Raji (cell line): ENCODE data around the gene HIVEP2.

Experiments used
- POLR2A ChIP-seq: IDR thresholded peaks from 2 replicates; pipeline ENCODE4 v1.6.1; 2011; ENCODE audit warnings: low read depth, low read length, control low read depth; ENCODE audit not compliant: insufficient read depth

Gene HIVEP2

DNA sequence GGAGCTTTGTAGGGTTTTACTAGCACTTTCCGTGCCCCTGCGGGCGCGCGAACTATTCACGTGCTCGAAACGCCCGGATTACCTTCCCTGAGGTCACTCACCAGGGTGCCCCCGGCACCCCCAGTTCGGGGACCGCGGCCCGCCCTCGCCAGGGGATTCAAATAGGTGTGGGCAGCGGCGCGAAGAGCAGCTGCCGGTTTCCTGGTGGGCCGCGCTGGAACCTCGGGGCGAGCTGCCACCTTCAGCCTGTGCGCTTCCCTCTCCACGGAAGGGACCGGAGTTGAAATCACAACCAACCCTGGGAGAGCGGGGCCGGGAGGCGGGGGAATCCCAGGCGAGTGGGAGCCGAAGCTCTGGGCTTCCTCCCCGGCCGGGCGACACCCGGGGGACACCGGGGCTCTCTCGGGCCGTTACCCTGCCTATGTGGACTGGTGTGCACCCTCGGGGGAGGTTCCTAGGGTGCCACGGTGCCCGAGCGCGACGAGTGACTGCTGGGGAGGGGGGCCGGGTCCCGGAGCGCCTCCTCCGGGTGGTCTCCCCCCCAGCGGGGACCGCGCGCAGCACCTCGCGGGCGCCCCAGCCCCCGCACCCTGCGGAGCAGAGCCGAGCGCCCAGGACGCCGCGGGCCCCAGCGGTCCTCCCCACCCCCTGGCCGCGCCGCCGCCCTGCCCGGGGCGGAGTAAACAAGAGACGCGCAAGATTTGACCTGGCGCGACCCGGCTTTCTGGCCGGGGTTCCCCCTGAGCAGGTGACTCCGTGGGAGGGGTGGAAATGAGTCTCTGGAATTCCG, 2.1 kb upstream of the HIVEP2 start:
- 0 out of 2 replicates have a peak, but pooled peaks have one; percentile 12 for TF ChIP-seq POLR2A

DNA sequence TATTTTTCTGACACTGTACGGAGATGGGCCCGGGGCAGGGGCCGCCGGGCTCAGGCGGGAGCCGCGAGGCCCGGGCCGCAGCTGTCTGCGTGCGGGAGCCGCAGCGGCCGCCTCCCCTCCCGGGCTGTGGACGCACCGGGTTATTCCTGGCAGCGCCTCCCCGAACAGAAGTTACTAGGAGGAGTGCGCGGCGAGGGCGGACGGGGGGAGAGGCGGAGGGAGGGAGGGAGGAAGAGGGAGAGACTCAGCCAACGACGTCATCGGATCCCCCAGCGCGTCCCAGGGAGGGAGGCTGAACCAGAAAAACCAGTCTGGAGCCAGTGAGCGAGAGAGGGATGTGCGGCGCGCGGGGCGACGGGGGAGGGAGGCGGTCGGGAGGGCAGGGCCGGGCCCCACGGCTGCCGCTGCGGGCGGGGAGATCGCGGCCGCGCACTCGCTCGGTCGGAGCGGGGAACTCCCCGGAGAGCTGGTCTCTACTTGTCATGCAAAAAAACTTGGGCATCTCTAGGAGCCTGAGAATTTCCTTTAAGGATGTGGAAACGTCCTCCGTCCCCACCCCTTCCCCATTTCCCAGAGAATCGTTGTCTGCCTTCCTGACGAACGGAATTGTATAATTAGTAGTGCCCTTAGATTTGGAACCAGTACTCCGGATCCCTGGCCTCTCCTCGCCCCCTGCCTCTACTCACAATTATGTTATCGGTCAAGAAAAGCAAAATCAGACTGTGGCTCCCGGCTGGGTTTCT, 1.4 kb upstream of the HIVEP2 start:
- TF ChIP-seq POLR2A, result peak; percentile 45; the same call in 1 of the 2 replicates

DNA sequence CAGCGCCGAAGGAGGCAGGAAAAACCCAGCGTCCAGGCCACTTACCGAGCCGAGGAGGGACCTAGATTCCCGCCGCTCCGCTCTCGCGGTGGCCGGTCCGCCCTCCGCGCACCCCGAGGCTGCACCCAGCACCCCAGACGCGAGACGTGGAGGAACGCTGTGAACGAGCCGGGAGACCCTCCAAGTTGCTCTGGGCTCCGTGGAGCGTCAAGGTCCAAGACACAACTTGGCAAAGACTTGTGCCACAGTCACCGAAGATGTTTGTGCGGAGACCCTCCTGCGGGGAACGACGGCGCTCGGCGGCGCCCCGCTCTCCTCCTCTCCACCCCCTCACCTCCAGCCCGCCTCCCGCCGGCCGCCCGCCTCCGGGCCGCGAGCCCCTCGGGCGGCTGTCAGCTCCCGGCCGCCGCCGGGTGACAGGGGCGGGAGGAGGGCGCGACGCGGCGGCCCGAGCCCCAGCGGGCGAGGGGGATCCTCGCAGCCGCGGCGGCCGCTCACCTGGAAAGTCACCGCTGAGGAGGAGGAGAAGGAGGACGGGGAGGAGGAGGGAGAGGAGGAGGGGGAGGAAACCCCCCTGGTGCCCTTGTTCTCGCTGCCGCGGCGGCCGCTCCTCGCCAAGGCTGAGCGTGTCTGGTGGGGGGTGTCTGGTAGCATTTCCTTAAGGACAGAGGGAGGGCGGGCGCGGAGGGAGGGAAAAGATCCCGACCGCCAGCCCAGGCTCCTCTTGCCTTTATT, 637 bp upstream of the HIVEP2 start:
- TF ChIP-seq POLR2A, result no peak

DNA sequence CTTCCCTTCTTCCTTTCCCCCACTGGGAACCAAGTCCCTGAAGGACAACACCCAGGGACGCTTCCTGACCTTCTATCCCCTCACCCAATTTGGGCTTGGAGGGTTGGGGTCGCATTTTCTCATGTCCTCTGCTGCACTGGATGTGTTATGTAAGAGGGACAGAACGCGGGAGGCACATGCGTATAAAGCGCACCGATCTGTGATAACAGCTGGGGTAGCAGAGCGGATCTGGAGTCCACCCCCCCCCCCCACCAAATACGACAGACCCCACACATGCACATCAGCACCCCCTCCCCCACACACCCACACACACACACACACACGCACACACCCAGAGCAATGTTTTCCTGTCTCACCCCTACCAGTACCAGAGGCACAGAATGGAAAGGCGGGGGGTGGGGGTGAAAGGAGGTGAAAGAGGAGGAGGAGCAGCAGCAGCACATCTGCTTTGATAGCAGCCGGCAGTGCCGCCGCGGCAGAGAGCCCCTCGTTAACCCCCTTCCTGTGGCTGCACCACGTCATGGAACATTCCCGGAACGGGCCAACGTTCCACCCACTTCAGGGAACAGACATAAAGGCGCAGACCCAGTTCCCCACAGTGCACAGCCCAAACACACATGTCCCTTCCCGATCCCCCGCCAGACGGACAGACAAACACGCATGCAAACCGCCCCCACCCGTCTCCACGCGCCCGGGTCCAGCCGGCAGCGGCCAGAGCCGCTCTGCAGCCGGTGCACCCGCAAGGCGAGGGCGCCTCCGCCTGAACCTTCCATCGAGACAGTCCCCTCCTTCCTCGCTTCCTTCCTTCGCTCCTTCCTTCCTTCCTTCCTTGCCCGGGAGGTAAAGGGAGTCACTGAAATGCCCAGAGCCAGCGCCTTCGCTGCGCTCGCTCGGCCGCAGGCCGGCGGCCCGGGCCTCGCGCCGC, 590 bp downstream of the HIVEP2 start:
- TF ChIP-seq POLR2A, result peak; percentile 76

DNA sequence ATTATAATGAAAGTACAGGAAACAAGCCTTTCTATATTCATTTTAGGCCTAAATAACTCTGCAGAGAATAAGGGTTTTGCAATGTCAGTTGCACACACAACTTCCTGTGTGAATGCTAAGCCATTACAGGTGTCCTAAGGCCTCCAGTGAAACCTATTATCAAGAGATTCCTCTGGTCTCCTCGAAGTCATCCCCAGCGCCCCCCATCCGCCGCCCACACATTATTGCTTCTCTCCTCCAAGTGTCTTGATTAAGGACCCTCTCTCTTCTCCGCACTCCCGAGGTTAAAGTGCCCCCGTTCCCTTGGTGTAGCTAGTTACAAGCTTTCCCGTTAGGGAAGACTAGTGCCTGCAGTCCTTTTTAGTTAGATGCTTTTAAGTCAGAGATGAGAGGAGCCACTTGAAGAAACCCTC, 1.3 kb downstream of the HIVEP2 start:
- TF ChIP-seq POLR2A, result no peak

DNA sequence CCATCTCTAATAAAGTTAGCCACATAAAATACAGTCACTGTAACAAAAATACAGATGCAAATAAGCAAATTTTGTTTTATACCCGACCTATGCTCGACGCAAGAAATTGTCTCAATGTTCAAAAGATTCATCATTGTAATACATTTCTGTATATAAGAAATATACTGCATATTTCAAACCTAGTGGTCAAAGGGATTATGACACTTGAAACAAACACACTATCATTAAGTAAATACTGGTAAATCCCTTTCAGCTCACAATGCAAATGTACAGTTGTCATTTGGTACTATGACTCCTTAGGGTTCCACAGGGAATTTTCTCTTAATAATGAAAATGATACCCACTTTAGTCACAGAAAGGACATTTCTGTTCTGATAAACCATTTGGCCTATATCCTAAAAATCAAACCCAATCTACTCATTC, 2.2 kb downstream of the HIVEP2 start:
- TF ChIP-seq POLR2A, result no peak

DNA sequence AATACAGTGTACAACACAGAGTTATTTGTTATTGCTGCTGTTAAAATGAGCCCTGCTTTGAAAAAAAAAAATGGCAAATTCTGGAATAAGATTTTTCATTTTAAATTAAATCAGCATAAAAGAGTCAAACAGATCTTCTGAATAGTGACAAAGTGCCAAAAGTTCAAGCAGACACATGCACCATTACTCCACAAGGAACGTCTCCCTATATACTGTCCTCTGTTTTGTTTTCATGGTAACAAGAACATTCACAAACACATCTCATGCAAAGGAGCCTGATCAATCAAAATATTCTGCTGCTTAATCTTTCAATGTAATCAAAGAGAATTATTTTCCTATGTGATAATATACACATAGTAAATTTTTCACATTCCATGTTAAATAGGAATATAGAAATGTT, 2.7 kb downstream of the HIVEP2 start:
- no peak for TF ChIP-seq POLR2A

DNA sequence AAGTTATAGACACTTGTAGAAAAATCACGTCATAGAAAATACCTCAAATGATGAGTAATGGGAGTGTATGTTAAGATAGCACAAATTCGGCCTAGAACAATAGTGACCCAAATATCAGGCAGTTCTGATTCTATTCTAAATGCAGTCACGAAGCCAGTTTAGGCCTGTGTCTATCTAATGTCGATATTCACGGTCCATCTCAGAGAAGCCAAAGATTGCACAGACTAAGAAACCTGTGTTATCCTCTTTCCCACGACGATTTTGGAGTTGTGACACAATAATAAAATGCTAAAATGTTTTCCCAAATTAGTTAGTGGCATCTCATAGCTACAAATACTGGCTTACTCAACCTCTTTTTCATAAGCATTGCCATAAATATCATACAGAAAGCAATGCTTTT, 4.0 kb downstream of the HIVEP2 start:
- TF ChIP-seq POLR2A, result no peak

DNA sequence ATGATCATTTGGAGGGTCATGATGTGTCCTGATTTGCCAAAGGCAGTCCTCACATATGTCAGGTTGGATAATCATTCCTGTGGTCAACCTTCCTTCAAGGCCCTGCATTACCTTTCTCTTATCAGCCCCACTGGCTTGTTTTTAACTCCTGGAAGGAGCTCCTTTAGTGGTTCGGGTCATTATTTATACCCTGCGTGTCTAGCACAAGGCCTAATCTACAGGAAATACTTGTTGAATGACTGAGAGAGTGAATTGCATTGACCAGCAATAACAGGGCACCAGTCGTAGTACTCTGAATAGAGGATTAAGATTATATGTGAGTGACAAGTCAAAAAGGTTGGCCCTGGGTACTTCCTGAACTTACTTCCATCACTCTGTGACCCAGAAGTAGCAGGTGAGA, 4.5 kb downstream of the HIVEP2 start:
- no peak for TF ChIP-seq POLR2A

DNA sequence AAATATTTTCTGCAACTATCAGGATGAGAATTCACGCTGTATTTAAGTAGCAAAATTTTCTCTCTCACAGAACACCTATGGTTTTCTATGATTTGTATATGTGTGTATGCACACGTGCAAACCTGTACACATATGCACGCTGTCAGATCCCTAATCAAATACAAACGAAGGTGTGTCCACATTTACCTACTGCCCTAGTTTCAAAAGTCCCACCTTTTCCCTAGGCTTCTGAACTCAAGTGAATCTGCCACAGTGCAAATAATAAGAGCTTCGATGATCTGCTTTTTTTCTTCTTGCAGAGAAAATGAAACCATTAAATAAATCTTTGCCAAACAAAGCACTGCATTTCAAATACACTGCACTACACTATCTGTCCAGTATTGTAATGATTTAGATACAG, 6.5 kb downstream of the HIVEP2 start:
- TF ChIP-seq POLR2A, result no peak

DNA sequence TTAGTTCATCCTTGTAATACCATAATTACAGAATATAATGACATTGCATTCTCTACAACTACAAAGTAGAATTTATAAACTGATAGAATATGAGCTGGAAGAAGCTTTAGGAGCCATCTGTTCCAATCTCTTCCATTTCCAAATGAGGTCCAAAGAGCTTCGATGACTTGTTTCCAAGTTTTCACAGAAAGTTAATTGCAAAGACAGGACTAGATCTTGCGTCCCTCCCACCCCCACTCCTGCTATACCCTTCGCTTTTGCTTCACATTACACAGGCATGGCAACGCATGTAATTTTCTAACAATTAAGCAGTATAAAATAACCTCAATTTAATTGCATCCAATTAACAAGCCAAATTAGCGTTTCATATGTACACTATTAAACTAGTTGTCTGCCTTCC, 7.0 kb downstream of the HIVEP2 start:
- no peak for TF ChIP-seq POLR2A

DNA sequence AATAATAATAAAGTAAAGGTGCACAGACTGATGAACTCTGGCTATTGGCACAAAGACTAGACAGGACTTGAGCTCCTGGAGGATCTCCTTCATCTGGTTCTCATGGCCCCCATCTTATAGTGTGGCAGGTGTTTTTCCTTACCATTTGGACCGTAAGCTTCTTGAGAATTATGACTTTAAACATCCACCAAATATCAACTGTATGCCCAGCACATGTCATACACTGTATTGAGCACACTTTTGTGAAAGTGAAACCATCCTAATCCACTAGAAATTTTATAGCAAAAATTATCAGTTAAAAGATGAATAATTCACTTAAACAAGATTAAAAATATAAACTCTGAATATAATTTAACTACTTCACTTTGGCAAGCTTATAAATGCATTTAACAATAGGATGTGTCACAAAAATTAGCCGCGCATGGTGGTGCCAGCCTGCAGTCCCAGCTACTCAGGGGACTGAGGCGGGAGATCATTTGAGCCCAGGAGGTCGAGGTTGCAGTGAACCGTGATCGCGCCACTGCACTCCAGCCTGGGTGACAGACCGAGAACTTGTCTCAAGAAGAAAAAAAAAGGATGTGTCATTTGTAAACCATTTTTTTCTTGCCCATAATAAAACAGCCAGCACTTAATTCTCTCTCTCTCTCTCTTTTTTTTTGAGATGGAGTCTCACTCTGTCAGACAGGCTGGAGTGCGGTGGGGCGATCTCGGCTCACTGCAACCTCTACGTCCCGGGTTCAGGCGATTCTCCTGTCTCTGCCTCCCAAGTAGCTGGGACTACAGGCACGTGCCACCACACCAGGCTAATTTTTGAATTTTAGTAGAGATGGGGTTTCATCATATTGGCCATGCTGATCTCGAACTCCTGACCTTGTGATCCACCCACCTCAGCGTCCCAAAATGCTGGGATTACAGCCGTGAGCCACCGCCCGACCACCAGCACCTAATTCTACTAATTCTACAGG, 9.1 kb downstream of the HIVEP2 start:
- peak; percentile 39; the same call in 1 of the 2 replicates for TF ChIP-seq POLR2A

DNA sequence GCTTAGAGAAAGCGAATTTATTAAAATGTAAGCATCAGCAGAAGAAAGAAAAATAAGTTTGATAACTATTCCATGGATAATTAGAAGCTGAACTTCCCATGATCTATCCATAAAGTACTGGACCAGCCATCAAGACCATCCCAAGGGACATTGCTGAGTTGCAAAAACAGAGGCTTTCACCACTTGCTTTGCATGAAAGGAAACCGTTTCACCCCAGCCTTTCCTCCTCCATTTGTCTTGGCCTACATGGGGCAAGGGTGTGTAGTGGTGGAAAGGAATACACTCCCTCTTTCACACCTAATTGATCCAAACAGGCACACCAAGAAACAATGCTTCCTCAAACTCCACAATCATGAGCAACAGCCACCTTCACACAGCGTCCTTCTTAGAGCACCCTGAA, 10.4 kb downstream of the HIVEP2 start:
- 0 out of 2 replicates have a peak, but pooled peaks have one; percentile 5 for TF ChIP-seq POLR2A

DNA sequence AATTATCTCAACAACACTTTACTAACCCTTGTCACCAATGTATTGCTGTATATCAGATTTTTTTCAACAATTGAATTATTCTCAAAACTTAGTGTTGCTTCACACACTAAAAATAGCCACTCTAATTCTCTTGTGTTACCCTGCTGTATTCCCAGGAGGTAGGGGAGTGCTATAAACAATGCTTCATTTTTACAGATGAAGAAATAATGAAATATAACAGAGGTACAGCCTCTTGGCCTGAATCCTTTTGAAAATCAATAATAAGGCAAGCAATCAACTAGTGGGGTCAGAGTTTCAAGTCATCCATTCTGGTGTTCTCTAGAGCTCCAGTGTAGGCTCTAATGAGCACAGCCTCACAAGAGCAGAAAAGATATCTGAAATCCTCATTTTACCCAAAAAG, 10.9 kb downstream of the HIVEP2 start:
- TF ChIP-seq POLR2A, result no peak

DNA sequence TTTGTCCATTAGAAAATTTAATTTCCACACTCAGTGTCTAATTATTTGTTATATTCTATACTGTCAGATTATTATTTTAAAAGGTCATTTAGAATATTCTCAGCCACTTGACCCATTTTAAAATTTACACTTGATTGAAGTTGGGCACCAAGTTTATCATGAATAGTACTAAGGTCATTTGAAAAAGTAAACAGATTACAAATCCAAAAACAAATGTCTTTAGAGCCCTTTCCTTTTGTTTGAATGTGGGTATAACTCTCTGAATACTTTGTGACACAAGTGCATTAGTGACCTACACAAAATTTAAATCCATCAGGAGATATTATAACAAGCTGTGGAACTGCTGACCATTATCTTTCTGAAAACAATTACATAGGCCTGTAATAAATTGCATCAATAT, 11.3 kb downstream of the HIVEP2 start:
- no peak for TF ChIP-seq POLR2A
